HG02623 (cell line): ENCODE measurements around the gene MAP3K7.
"Not testable (repeated sequence)": the region's sequence is repeated elsewhere in the genome, so short reads cannot be mapped to it uniquely, and the experiment has no call there.

Experiments
- ATAC-seq: cut with Tn5 transposase; IDR thresholded peaks from one replicate; pipeline ENCODE4 v1.9.1; 2021; ENCODE audit warnings: moderate library complexity; ENCODE audit not compliant: unreplicated experiment

MAP3K7 gene

GRCh38 chr6:90578894-90579549 lies 7.8 kb downstream of the MAP3K7 start:
- ATAC-seq, result no peak

- no peak for ATAC-seq
Measured at GRCh38 chr6:90575267-90575666, 11.6 kb downstream of the MAP3K7 start.

- ATAC-seq, result no peak
Measured at GRCh38 chr6:90574610-90575009, 12.3 kb downstream of the MAP3K7 start.

DNA sequence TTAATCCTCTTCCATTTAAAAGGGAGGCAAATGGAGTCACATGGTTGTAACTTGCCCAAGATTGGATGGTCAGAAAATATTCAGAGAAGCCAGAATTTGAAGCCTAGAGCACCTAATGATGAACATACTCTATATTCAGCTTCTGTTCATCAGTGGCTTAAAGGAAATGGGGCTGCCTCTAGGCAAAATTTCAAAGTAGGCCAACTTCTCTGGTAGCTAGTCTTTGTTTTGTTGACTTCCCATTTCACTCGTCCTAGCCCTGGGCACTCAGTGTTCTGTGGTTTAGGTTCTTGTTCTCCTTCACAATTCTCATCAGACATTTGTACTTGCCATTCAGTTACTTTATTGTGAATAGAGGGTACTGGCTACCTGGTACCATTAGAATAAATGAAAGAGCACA lies 13.2 kb downstream of the MAP3K7 start:
- ATAC-seq, result no peak

DNA sequence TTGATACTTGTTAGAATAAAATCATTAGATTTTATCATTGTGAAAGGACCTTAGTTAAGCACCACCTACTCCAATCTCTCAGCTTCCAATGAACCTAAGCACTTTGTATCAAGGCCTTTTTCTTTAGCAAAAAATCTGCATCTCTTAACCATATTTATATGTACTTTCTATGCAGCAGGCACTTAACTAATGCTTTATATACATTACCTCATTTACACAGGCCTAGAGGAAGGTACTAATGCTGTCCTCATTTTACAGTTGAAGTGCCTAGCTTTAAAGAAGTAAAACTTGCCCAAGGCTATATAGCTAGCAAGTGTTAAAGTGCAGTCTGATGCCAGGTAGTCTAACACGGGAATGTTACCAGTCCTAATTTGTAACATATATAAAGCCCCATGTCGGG lies 14.0 kb downstream of the MAP3K7 start:
- no peak for ATAC-seq

DNA sequence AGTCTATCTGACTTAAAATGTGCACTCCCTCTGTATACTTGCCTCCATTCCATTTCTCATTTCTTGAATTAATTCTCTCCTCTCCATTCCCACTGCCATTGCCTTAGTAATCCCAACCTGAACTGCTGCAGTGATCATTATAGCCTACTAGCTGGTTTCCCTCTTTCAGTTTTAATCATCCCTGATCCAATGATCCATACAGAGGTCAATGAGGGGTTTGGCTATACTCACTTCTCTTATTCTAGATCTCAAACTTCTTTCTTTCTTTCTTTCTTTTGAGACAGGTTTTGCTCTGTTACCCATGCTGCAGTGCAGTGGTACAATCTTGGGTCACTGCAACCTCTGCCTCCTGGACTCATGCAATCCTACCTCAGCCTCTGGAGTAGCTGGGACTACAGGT lies 17.6 kb downstream of the MAP3K7 start:
- ATAC-seq, result no peak

- not testable (repeated sequence) for ATAC-seq
Measured at GRCh38 chr6:90567682-90568081, 19.2 kb downstream of the MAP3K7 start.

DNA sequence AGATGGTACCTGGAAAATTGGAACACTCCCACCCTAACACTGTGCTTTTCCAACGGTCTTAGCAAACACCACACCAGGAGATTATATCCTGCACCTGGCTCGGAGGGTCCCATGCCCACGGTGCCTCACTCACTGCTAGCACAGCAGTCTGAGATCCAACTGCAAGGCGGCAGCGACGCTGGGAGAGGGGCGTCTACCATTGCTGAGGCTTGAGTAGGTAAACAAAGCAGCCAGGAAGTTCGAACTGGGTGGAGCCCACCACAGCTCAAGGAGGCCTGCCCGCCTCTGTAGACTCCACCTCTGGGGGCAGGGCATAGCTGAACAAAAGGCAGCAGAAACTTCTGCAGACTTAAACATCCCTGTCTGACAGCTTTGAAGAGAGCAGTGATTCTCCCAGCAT lies 24.5 kb downstream of the MAP3K7 start:
- ATAC-seq, result not testable (repeated sequence)

DNA sequence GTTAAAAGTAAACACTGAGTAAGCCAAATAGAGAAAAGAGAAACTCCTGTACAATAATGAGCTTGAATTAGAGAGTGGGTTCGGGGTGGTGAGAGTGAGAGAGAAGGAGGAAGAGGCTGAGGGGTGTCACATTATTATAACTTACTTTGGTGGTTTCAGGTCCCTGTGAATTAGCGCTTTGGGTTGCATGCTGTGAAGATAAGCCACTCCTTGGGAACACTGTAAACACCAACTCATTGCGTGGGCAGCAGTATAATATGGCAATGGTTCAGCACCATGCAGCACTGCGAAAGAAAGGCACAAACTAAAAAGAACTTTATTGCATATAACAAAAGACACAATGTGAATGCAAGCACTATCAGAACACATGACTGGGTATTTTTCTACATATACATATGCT lies 26.9 kb downstream of the MAP3K7 start:
- ATAC-seq, result no peak

DNA sequence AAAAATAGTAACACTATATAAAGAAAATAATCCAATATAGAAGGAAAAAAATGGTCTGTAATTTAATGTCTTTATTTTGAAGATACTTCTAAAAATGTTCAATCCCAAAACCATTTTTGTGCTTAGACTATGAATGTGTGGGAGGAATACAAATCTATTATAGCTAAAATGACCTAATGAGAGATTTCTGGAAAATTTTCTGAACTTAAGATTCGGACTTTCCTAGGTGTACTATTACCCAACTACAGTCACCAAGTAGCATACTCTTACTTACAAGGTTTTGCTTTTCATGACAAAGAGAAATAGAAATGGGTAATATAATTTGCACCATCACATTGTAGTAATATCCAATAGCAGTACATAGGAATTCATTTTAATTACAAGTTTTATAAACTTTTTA lies 29.9 kb downstream of the MAP3K7 start:
- no peak for ATAC-seq

DNA sequence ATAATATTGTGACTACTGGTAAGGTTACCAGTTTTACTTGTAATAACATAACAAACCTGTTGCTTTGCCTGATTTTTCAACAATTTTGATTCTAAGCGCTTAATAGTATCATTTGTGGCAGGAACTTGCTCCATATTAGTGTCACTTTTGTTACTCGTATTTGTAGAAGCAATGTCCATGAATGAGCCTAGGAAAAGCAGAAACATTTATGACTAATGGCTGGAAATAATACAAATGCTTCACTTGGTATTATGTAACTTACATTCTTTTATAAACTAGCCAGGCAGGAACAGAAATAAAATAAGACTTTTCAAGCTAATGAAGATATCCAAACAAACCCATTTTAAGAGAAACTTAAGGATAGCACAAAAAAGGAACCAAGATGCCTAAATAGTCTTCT lies 38.9 kb downstream of the MAP3K7 start:
- ATAC-seq, result no peak

GRCh38 chr6:90547079-90547478 lies 39.8 kb downstream of the MAP3K7 start:
- no peak for ATAC-seq

DNA sequence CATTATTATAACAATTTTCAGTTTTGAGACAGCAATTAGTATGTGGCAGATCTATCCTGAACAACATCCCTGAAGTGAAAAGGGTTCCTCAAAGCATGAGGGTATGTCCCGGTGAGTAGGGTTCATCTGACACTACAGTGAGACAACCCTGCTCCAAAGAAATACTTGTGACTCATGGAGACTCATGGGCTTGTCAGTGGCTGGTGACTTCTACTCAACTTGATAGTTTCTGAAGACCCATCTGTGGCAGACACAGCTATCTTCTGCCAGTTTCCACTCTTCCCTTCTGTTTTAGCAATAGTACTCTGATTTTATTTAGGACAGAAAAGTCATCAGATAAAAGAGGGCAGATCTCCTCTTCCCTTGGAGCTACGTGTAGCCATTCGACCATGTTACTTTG lies 41.4 kb downstream of the MAP3K7 start:
- no peak for ATAC-seq

GRCh38 chr6:90544741-90545140 lies 42.1 kb downstream of the MAP3K7 start:
- ATAC-seq, result no peak

DNA sequence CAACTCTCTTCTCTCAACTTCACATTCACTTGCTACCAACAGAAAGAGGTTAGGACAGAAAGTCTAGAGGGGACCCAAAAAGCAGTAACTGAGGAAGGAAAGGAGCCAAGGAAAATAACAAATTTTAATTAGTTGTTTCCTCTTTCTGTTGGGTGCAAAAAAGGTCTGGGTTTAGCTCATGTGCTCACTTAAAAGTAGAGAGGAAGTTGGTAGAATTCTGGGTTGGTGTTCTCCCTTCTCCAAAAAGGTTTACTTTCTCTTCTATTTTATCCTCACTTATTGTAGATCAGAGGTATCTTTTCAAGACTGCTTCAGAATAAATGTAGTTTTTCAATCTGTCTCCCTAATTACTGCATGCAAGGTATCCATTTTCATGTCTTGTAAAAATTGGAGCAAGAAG lies 42.8 kb downstream of the MAP3K7 start:
- no peak for ATAC-seq

DNA sequence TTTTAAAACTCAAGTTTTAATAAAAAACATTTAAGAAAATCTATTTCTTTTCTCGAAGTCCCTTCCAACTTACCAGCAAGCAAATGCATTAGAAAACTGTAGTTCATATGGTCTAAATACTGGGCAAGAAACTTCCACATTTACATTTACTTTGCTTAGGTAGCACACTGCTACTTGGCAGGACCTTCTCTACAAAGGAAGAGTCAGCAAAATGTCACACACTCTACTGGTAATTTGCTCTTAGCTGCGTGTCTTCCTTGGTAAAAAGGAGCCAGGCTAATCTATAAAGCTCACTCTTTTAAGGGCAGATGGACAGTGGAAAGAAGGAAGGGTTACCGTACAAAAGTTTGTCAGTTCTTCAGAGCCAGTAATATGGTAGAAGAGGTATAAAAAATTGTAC lies 45.7 kb downstream of the MAP3K7 start:
- no peak for ATAC-seq

DNA sequence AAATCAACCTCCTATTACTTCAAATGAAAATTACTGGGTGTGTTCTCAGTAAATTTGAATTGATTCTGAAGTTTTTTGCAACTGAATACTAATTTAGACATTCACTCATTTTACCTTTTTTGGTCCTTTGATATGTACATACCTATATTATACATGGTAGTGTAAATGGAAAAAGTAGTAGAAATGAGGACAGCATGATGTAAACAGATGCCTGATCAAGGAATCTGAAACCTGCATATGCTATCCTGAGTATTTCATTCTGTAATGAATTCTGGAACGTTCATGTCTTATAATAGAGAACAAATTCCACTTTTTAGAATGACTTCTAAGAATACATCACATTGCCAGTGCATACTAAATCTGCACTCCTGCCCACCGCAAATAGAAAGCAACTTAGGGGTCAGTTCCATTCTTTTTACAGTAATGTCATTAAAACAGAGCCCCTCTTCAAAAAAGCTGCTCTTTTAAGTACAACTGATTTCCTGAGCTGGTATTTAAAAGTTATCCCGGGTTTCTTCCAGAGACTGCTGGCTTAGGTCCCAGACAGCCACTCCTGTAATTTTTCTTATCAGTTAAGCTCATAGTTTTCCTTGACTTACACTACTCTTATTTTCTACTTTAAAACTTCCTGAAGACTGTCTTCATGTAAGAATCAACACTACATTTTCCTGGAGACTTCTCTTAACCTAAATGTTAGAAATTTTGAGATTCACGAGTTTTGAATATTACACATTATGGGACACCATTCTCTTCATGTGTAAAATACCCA lies 48.4 kb downstream of the MAP3K7 start:
- no peak for ATAC-seq

GRCh38 chr6:90537723-90538258 lies 49.1 kb downstream of the MAP3K7 start:
- peak; percentile 75 for ATAC-seq

DNA sequence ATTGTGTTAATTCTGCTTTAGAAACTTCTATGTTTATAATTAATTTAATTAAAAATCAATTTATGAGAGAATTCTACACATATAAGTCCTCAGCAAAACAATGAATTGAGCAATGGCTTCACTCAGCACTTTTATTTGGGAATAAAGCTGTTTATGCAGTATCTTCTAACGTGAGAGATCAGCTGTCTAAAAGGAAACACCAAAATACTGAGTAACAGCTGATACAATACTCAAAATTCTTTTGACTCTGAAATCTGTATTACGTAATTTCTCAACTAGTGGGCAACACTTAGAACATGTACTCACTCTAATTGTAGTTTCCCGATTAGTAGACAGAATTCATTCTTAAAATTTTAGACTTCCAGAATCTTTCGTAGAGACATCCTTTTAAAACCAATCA lies 49.8 kb downstream of the MAP3K7 start:
- ATAC-seq, result no peak

DNA sequence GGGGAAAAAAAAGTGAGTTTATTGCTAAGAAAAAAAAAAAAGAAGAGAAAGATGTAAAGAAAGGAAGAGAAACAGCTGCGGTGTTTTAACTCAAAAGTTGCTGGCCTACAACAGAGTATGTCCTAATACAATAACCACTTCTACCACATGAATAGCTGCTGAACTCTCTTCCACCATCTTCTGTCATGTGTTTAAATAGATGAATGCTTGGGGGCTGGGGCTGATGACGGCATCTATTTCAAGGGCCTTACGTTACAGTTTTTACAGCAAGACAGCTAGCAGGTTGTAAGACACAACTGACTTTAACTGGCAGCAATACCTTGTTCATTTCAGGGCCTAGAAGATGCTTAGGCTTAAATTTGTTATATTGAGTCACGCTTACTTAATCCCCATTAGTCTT lies 50.4 kb downstream of the MAP3K7 start:
- ATAC-seq, result no peak

GRCh38 chr6:90534337-90535025 lies 52.4 kb downstream of the MAP3K7 start:
- ATAC-seq, result no peak
